Liver (tissue), 3 donors: ENCODE results near the gene BLACAT1.

ENCODE experiments used
- HNF4G ChIP-seq: IDR thresholded peaks from 2 replicates; pipeline ENCODE4 v1.6.1; 2016; ENCODE audit warnings: antibody characterized with exemption
- JUND ChIP-seq, 2 donors: IDR thresholded peaks; 2 replicates each; pipeline ENCODE4 v1.6.1; 2016; ENCODE audit warnings: antibody characterized with exemption in 2 of 2
- MAX ChIP-seq: IDR thresholded peaks from 2 replicates; pipeline ENCODE4 v1.6.1; 2016; ENCODE audit warnings: antibody characterized with exemption
- RAD21 ChIP-seq, 2 donors: IDR thresholded peaks; 2 replicates each; pipeline ENCODE4 v1.6.1; 2016; ENCODE audit warnings: antibody characterized with exemption in 2 of 2, mild to moderate bottlenecking in 2 of 2
- REST ChIP-seq: IDR thresholded peaks from 2 replicates; pipeline ENCODE4 v1.6.1; 2016; ENCODE audit warnings: antibody characterized with exemption, mild to moderate bottlenecking
- TF ChIP-seq, protein P1 (sequence below): fragments of 150-350 bp; IDR thresholded peaks from 2 replicates; pipeline ENCODE4 v1.5.1; 2017; ENCODE audit warnings: improper control_type of control experiment, low read depth, low read length; ENCODE audit not compliant: missing input control
- donor health status: healthy.
- donor health status: healthy.

- TF ChIP-seq, protein P1, sequence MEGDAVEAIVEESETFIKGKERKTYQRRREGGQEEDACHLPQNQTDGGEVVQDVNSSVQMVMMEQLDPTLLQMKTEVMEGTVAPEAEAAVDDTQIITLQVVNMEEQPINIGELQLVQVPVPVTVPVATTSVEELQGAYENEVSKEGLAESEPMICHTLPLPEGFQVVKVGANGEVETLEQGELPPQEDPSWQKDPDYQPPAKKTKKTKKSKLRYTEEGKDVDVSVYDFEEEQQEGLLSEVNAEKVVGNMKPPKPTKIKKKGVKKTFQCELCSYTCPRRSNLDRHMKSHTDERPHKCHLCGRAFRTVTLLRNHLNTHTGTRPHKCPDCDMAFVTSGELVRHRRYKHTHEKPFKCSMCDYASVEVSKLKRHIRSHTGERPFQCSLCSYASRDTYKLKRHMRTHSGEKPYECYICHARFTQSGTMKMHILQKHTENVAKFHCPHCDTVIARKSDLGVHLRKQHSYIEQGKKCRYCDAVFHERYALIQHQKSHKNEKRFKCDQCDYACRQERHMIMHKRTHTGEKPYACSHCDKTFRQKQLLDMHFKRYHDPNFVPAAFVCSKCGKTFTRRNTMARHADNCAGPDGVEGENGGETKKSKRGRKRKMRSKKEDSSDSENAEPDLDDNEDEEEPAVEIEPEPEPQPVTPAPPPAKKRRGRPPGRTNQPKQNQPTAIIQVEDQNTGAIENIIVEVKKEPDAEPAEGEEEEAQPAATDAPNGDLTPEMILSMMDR = peak; percentile 74
- TF ChIP-seq RAD21 (IDR thresholded peaks at IDR 0.05) (peak; percentile 80 to 93), MAX (no peak), REST (no peak), HNF4G (no peak), JUND (IDR thresholded peaks at IDR 0.05) (no peak)
Measured at GRCh38 chr1:205488074-205488723, 32.4 kb upstream of the BLACAT1 start.
